ENCODE results near the gene KRT2. TPM values are rescaled to one million over a fixed set of nuclear protein-coding genes. Genes with fewer than 3 reads are reported as not detected.

The KRT2 gene
- total RNA-seq, 1 experiment from 2014 or later: not detected

DNA sequence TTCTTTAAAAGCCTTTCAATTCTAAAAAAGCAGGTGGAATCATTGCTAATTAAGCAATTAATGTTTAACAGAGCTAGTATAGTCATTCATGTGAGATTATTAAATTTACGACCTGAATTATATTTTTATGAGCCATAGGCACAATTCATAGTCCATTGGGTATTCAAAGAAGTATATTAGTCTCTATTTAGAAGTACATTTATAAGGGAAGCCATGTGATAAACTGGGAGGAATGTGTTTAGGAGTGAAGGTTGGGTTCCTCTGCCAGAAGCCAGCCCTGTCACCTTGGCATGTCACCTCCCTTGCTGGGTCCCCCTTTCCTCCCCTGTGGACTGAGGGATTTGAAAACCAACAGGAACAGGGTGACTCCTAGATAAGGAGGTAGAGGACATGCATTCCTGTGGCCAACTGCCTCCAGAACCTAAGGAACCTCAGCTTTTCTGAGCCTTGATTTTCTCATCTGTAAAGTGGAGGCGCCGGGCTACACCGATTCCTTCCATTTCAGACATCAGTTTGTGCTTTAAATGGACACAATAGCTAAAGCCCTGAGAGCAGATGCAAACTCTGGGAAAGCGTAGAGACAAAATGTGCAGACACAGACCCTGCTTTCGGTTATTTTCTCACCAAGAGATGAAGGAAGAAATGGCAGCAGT, 5.4 kb upstream of the KRT2 start (continued):
- TF ChIP-seq, protein P1, sequence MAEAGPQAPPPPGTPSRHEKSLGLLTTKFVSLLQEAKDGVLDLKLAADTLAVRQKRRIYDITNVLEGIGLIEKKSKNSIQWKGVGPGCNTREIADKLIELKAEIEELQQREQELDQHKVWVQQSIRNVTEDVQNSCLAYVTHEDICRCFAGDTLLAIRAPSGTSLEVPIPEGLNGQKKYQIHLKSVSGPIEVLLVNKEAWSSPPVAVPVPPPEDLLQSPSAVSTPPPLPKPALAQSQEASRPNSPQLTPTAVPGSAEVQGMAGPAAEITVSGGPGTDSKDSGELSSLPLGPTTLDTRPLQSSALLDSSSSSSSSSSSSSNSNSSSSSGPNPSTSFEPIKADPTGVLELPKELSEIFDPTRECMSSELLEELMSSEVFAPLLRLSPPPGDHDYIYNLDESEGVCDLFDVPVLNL (CRISPR knock-in tag; IDR thresholded peaks at IDR 0.05; ENCODE audit: borderline replicate concordance, low read depth): no peak
- TF ChIP-seq JUN (CRISPR knock-in tag; IDR thresholded peaks at IDR 0.05) (no peak), TP53 (CRISPR knock-in tag; IDR thresholded peaks at IDR 0.05) (no peak), CBFB (CRISPR knock-in tag; IDR thresholded peaks at IDR 0.05; ENCODE audit: low read depth) (no peak)

DNA sequence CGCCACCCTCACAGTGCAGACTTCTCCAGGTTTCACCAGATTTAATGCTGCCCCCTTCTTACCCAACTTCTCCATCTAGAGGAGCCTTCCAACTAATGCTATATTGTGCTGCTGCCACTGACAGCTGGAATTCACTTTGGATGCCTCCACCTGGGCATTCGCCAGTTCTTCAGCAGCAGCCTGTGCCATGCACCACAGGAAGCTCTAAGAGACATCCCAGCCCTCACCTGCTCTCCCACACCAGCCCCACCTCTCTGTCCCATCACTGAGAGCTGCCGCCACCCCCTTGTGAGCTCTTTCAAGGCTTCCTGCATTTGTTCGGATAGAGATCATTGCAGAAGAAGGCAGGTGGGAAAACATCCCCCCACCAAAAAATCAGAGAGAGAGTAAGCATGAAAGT, 4.6 kb upstream of the KRT2 start:
- Mint-ChIP-seq H3K27ac (no peak overlapping the region), H3K4me3 (no peak overlapping the region), H3K27me3 (ENCODE audit: low read depth) (no peaks in the 10 kb centered on the region), H3K36me3 (no peaks in the 10 kb centered on the region), H3K9me3 (peaks cover 11% of the 10 kb centered on the region), H3K4me1 (no peaks in the 10 kb centered on the region)
- ChIA-PET POLR2A (no interaction called here), CTCF (interaction anchor here (0.9 to 1.8 kb wide), 5 partner anchors 36 to 223 kb away, joined by 3 to 6 read pairs (median 4); no protein-coding TSS in a partner anchor)
- no peak for ATAC-seq
- TF ChIP-seq, protein P2, sequence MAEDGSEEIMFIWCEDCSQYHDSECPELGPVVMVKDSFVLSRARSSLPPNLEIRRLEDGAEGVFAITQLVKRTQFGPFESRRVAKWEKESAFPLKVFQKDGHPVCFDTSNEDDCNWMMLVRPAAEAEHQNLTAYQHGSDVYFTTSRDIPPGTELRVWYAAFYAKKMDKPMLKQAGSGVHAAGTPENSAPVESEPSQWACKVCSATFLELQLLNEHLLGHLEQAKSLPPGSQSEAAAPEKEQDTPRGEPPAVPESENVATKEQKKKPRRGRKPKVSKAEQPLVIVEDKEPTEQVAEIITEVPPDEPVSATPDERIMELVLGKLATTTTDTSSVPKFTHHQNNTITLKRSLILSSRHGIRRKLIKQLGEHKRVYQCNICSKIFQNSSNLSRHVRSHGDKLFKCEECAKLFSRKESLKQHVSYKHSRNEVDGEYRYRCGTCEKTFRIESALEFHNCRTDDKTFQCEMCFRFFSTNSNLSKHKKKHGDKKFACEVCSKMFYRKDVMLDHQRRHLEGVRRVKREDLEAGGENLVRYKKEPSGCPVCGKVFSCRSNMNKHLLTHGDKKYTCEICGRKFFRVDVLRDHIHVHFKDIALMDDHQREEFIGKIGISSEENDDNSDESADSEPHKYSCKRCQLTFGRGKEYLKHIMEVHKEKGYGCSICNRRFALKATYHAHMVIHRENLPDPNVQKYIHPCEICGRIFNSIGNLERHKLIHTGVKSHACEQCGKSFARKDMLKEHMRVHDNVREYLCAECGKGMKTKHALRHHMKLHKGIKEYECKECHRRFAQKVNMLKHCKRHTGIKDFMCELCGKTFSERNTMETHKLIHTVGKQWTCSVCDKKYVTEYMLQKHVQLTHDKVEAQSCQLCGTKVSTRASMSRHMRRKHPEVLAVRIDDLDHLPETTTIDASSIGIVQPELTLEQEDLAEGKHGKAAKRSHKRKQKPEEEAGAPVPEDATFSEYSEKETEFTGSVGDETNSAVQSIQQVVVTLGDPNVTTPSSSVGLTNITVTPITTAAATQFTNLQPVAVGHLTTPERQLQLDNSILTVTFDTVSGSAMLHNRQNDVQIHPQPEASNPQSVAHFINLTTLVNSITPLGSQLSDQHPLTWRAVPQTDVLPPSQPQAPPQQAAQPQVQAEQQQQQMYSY (CRISPR knock-in tag; IDR thresholded peaks at IDR 0.05): no peak
- TF ChIP-seq FOXK1 (CRISPR knock-in tag; IDR thresholded peaks at IDR 0.05) (no peak), SOX15 (CRISPR knock-in tag; IDR thresholded peaks at IDR 0.05) (no peak), NR3C1 (CRISPR knock-in tag; conservative IDR thresholded peaks at IDR 0.05; ENCODE audit: low read depth) (no peak), IRF2 (CRISPR knock-in tag; IDR thresholded peaks at IDR 0.05; ENCODE audit: borderline replicate concordance, low read depth) (no peak), ATF1 (CRISPR knock-in tag; IDR thresholded peaks at IDR 0.05) (no peak), NFYB (CRISPR knock-in tag; conservative IDR thresholded peaks at IDR 0.05; ENCODE audit: low read depth) (no peak)
- TF ChIP-seq, protein P3, sequence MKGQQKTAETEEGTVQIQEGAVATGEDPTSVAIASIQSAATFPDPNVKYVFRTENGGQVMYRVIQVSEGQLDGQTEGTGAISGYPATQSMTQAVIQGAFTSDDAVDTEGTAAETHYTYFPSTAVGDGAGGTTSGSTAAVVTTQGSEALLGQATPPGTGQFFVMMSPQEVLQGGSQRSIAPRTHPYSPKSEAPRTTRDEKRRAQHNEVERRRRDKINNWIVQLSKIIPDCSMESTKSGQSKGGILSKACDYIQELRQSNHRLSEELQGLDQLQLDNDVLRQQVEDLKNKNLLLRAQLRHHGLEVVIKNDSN (CRISPR knock-in tag; IDR thresholded peaks at IDR 0.05): no peak
- TF ChIP-seq, protein P1 (CRISPR knock-in tag; IDR thresholded peaks at IDR 0.05; ENCODE audit: borderline replicate concordance, low read depth): no peak
- no peak for DNase-seq (ENCODE audit: low spot score)

DNA sequence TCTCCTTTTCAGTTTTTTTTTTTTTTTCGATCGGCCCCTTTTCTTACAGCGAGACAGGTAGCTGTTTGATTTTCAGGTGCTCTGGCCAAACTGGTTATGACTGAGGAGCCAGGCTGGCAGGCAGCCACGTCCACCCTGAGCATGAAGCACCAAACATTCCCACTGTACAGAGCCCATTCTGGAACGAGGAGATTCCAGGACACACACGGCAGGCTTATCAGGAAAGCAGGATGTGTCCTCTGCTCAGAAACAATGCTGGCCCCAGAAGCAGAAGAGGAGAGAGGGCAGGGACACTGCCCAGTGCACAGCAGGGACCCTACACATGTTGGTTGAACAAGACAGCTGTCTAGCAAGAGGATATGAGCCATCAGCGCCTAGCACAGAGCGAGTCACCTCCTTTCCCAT, 3.7 kb upstream of the KRT2 start:
- Mint-ChIP-seq H3K36me3 (no peaks in the 10 kb centered on the region), H3K4me1 (no peaks in the 10 kb centered on the region), H3K9me3 (peaks cover 11% of the 10 kb centered on the region), H3K27me3 (ENCODE audit: low read depth) (no peaks in the 10 kb centered on the region), H3K27ac (no peak overlapping the region), H3K4me3 (no peak overlapping the region)
- DNase-seq (ENCODE audit: low spot score): no peak
- no peak for ATAC-seq
- ChIA-PET POLR2A (no interaction called here), CTCF (interaction anchor here (0.7 to 1.8 kb wide), 5 partner anchors 20 to 294 kb away, joined by 3 to 6 read pairs (median 3); no protein-coding TSS in a partner anchor)
- TF ChIP-seq, protein P4, sequence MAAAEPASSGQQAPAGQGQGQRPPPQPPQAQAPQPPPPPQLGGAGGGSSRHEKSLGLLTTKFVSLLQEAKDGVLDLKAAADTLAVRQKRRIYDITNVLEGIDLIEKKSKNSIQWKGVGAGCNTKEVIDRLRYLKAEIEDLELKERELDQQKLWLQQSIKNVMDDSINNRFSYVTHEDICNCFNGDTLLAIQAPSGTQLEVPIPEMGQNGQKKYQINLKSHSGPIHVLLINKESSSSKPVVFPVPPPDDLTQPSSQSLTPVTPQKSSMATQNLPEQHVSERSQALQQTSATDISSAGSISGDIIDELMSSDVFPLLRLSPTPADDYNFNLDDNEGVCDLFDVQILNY (CRISPR knock-in tag; IDR thresholded peaks at IDR 0.05): no peak
- TF ChIP-seq, protein P5, sequence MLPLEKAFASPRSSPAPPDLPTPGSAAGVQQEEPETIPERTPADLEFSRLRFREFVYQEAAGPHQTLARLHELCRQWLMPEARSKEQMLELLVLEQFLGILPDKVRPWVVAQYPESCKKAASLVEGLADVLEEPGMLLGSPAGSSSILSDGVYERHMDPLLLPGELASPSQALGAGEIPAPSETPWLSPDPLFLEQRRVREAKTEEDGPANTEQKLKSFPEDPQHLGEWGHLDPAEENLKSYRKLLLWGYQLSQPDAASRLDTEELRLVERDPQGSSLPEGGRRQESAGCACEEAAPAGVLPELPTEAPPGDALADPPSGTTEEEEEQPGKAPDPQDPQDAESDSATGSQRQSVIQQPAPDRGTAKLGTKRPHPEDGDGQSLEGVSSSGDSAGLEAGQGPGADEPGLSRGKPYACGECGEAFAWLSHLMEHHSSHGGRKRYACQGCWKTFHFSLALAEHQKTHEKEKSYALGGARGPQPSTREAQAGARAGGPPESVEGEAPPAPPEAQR (CRISPR knock-in tag; IDR thresholded peaks at IDR 0.05): no peak
- TF ChIP-seq ATF1 (CRISPR knock-in tag; IDR thresholded peaks at IDR 0.05) (no peak), MXD4 (CRISPR knock-in tag; IDR thresholded peaks at IDR 0.05; ENCODE audit: borderline replicate concordance) (no peak), CREB1 (CRISPR knock-in tag; IDR thresholded peaks at IDR 0.05) (no peak), PRRX2 (CRISPR knock-in tag; IDR thresholded peaks at IDR 0.05) (no peak), KAT7 (CRISPR knock-in tag; IDR thresholded peaks at IDR 0.05; ENCODE audit: borderline replicate concordance) (no peak), ZNF232 (CRISPR knock-in tag; IDR thresholded peaks at IDR 0.05) (no peak), IRF2 (CRISPR knock-in tag; IDR thresholded peaks at IDR 0.05; ENCODE audit: borderline replicate concordance, low read depth) (no peak)
- TF ChIP-seq, protein P6, sequence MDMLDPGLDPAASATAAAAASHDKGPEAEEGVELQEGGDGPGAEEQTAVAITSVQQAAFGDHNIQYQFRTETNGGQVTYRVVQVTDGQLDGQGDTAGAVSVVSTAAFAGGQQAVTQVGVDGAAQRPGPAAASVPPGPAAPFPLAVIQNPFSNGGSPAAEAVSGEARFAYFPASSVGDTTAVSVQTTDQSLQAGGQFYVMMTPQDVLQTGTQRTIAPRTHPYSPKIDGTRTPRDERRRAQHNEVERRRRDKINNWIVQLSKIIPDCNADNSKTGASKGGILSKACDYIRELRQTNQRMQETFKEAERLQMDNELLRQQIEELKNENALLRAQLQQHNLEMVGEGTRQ (CRISPR knock-in tag; IDR thresholded peaks at IDR 0.05): no peak
- TF ChIP-seq, protein P7, sequence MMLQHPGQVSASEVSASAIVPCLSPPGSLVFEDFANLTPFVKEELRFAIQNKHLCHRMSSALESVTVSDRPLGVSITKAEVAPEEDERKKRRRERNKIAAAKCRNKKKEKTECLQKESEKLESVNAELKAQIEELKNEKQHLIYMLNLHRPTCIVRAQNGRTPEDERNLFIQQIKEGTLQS (CRISPR knock-in tag; conservative IDR thresholded peaks at IDR 0.05): no peak
